ENCODE results near the gene CWC27.

GRCh38 chr5:64883912-64884311 is 115.2 kb downstream of the CWC27 start:
- TF ChIP-seq CTCF (IDR thresholded peaks at IDR 0.05) (no peak), POLR2AphosphoS5 (IDR thresholded peaks at IDR 0.05) (no peak)

Data from gastroesophageal sphincter (tissue), 3 donors.